G401.6 (cell line): ENCODE results near the gene RMRP.
A peak's percentile ranks its signal among the peaks of the same experiment; 100 is the strongest.
"Not testable (repeated sequence)": the region's sequence is repeated elsewhere in the genome, so short reads cannot be mapped to it uniquely, and the experiment has no call there.

Source experiments
- FAIRE-seq: peaks from 2 replicates; lab custom pipeline; 2012; peaks lifted over from hg19 to GRCh38; lab: Jason Lieb, UNC

The RMRP gene

DNA sequence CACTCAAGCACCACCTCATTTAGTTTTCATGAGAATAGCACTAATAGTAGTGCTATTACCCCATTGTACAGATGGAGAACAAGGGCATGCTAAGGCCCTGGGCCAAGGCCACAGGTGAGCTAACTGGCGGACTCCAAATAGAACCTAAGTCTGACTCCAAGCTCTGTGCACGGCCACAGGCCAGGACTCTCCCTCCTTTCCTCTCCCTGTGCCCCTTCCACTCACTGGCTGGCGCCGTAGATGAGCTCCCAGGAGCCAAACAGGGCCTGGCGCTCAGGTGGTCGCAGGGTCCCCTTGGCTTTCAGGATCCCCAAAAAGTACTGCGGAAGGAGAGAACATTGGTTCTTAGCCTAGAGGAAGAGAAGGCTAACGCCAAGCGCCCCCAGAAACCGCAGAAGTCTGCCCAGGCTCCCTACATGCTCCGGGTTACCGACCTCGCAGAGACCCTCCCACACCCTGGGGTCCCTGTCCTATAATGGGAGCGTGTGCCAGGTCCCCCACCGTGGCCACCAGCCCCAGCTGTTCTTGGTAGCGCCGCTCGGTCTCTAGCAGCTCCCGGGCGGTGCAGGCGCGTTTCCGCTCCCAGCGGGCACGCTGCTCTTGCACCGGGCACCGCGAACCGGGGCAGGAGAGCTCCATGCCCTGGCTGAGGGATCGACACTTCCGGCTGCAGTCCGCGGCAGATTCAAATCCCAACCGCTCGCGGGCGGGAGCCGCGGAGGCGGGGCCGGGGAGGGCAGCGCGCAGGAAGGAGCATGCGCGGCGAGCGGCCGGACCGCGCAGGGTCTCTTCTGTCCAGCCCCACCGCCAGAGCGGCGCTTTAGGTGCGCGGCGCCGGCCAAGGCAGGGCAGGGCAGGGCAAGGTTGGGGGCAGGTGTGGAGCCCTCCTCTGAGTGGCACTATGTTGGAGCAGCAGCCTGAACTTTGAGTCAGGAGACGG is 7.0 kb upstream of the RMRP start, which contains the start of gene ARHGEF39:
ARHGEF39 (minus strand) TSS at position 665 of the 940 bp plus-strand sequence; CDS start at position 639, 26 bp downstream.
- no peak for FAIRE-seq

DNA sequence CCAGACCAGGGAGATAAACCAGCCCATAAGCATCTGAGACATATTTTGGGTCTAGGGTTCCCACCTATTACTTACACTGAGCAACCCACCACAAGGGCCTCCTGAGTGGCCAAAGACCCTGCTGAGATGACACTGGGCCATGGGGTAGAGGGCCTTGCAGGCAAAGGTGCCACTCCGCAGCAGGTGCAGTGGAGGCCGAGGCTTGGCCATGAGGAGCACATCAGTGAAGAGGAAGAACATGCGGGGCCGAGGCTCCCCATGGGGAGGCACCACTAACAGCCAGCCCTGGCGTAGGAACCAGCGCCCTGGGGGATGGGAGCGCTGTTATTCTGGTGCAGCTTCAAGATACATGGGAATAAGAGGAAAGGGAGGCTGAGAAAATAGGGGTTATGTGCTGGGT is 4.6 kb upstream of the RMRP start:
- FAIRE-seq: no peak

DNA sequence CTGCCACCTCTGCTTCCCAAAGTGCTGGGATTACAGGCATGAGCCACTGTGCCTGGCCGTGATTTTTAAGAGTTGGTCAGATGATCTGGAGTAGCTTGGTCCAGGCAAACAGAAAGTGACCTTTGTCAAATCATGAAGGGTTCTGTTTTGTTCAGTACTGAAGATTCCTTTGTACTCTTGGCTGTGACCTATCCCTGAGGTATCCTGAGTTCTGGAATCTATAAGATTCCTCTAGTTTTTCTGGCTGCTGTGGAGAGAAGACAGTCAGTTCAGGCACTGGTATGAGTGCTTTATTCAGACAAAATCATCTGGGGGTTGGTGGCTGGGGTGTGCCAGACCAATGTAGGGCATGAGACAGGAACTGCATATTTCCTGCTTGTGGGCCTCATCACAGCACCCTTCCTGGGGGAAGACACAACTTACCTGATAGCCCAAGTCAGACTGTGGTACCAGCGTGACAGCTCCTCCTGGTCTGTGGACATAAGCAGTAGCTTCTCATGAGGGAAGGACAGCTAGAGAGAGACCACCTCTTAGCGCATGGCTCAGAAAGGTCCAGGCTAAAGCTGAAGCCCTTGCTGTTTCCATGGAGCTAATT is 4.0 kb upstream of the RMRP start:
- FAIRE-seq: no peak

DNA sequence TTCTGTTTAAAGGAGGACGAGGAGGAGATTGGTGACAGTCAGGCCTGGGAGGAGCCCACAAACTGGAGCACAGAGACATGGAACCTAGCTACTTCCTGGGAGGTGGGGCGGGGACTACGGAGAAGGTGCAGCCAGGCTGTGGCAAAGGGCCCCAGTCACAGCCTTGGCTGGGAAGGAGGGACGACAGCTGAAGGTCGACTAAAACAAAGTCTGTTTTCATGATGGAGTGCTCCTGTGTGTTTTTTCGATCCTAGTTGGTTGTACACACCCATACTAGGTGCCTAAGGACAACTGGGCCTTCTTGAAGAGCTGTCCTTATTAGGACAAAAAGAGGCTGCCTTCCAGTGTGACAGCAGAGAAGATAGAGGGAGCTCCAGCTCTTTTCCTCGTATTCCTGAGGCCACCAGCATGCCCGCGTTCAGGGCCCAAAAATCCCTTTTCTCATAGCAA is 3.2 kb upstream of the RMRP start:
- peak; percentile 53 for FAIRE-seq

DNA sequence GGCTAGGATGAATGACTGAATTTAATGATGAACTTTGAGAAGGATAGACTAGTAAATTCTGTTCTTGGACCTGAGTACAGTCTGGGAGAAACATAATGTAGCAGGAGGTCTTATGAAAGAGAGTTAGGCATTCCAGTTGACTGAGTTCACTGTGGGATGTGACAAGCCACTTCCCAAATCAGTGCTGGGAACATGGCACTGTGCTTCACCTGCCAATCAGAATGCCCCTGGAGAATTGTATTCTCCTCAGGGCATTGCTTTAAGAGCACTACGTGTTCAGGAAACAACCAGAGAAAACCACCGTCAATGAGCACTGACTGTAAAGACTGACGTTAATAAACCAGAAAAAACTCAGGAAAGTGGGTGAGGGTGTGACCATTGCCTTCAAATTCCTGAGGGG is 1.5 kb upstream of the RMRP start:
- no peak for FAIRE-seq

DNA sequence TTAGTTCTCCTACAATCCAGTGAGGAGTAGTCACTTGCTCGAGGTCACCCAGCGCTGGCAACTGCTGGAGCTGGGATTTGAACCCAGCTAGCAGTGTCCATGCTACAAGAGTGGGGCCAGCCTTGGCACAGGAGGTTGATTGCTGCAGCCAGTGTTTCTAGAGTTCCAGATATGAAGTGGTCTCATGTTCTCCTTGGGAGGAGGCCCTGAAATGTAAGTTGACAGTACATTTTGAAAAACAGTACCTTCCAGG is 1.1 kb upstream of the RMRP start:
- FAIRE-seq: no peak

DNA sequence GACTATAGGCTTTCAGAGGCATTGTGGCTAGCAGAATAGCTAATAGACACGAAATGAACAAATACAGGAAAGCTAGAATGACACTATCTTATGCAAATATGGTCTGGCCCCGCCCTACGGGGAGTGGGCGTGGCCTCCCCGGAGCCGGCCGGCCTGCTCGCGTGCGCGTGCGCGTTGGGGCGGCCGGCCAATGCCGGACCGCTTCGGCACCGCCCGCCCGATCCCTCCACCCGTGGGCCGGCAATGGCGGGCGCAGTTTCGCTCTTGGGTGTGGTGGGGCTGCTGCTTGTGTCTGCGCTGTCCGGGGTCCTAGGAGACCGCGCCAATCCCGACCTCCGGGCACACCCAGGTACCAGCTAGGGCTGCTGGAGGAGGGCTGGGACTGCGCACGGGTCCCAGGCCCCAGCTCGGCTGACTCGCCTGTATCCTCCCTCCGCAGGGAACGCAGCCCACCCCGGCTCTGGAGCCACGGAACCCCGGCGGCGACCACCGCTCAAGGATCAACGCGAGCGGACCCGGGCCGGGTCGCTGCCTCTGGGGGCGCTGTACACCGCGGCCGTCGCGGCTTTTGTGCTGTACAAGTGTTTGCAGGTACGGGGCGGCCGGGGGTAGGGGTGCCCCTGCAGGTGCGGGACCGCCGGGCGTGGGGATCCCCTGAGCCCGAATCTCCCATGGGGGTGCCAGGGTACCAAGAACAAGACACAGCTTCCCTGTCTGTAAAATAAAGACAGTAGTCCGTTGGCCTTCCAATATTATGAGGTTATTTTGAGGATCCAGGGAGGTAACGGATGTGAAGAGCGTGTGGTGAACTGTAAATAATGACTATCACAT is 533 bp upstream of the RMRP start, which contains the start of gene CCDC107:
CCDC107 (plus strand) TSS at position 156 of the 831 bp plus-strand sequence; CDS start at position 244, 88 bp downstream.
- no peak for FAIRE-seq

DNA sequence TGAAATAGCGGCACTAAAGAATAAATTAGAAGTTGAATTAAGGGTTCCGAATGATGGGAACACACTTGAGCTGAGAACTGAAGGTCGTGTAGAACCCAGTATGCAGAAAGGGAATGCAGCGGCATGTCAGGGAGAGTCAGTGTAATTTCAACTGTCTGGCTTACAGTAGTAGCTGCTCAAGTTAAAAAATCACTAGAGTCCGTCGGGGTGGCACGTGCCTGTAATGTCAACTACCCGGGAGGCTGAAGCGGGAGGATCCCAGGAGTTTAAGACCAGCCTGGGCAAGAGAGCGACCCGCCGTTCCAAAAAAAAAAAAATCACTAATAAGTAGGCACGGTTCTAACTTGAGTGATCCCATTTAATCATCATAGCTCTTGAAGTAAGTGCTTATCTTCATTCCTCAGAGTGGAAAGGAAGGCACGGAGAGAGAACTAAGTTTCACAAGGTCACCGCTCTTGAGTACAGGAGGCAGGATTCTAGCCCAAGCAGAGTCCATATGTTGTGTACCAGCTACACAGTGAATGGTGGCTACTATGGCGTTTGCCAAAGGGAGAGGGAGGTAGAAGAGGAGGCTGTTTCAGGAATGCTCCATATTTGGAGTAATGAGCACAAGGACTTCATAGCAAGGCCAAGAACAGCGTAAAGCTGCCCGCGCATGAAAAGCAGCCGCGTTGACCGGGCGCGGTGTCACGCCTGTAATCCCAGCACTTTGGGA is 831 bp downstream of the RMRP start:
- no peak for FAIRE-seq

DNA sequence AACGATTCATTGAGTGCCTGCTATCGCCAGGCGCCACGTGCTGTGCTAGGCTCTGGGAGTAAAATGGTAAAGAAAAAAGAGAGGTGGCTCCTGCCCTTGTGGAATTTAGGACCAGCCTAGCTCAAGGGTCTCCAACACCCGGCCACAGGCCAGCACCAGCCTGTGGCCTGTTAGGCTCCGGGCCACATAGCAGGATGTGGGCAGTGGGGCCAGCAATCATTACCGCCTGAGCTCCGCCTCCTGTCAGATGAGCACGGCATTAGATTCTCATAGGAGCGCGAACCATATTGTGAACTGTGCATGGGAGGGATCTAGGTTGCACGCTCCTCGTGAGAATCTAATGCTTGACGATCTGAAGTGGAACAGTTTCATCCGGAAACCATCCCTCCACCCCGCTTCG is 1.5 kb downstream of the RMRP start:
- no peak for FAIRE-seq

DNA sequence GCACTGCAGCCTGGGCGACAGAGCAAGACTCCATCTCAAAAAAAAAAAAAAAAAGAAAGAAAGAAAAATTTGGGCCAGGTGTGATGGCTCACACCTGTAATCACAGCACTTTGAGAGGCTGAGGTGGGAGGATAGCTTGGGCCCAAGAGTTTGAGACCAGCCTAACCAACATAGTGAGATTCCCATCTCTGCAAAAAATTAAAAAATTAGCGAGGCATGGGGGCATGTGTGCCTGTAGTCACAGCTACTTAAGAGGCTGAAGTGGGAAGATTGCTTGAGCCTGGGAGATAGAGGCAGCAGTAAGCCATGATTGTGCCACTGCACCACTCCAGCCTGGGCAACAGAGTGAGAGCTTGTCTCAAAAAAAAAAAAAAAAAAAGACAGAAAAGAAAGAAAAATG is 4.2 kb downstream of the RMRP start:
- FAIRE-seq: no peak

DNA sequence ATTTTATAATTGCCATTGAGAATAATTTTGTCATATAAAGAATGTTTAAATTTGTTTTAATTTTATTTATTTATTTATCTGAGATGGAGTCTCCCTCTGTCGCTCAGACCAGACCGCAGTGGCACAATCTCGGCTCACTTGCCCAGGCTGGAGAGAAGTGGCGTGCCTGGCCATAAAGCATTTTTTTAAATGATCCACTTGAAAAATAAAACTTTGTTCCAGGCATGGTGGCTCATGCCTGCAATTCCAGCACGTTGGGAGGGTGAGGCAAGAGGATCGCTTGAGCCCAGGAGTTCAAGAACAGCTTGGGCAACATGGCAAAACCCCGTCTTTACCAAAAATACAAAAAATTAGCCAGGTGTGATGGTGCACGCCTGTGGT is 5.0 kb downstream of the RMRP start:
- FAIRE-seq: no peak

DNA sequence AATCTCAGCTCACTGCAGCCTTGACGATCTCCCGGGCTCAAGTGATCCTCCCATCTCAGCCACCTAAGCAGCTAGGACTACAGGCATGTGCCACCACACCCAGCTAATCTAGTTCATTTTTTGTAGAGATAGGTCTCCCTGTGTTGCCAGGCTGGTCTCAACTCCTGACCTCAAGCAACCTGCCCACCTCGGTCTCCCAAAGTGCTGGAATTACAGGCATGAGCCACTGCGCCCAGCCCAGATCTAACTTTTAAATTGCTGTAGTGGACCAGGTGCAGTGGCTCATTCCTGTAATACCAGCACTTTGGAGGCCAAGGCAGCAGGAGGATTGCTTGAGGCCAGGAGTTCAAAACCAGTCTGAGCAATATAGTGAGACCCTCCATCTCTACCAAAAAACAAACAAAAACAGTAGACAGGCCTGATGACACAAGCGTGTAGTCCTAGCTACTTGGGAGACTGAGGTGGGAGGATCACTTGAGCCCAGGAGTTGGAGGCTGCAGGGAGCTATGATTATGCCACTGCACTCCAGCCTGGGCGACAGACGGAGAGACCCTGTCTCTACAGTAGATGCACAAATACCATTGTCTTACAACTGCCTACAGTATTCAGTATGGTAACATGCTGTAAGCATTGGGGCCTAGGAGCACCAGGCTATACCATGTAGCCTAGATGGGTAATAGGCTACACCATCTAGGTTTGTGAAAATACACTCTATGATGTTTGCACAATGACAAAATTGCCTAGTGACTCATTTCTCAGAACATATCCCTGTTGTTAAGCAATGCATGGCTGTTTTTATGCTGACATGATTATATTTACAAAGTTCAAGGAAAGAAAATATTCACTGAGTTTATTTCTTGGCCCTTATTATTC is 5.6 kb downstream of the RMRP start:
- FAIRE-seq: no peak

DNA sequence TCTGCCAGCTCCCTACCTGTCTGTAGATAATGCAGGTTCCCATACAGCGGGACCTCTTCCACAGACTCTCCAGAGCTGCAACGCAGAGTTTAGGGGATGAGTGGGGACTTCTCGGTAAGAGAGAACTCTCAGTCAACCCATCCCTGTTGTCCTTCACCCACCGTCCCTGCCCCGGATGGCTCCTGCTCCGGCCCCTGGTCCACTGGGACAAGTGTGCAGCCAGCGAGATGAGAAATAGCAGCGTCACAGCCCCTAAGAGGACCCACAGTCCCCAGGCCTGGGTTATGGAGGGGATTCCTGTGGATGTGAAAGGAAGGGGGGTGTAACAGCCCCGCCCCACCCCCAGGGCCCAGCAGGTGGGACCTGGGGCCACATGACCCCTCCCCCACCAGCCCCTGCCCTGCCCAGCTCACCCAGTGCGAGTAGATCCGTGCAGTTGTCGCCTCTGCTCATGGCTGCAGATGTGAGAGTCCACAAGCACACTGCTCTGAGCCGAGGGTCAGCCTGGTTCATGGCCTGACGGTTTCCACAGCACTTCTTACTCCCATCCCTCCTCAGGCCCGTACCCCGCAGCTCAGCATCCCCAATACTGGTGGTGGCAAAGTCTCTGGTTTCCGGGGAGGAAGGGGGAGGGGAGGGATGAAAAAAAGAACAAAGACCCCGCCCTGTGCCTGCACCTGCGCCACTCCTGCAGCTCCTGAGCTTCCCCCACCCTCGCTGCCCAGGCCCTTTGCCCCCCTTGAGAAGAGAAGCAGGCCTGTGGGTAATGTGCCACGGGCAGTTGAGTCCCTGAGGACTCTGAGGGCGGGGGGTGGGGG is 7.3 kb downstream of the RMRP start, which contains the start of gene SIT1:
SIT1 (minus strand) TSS at position 591 of the 818 bp plus-strand sequence; CDS start at position 513, 78 bp downstream.
- FAIRE-seq: no peak

DNA sequence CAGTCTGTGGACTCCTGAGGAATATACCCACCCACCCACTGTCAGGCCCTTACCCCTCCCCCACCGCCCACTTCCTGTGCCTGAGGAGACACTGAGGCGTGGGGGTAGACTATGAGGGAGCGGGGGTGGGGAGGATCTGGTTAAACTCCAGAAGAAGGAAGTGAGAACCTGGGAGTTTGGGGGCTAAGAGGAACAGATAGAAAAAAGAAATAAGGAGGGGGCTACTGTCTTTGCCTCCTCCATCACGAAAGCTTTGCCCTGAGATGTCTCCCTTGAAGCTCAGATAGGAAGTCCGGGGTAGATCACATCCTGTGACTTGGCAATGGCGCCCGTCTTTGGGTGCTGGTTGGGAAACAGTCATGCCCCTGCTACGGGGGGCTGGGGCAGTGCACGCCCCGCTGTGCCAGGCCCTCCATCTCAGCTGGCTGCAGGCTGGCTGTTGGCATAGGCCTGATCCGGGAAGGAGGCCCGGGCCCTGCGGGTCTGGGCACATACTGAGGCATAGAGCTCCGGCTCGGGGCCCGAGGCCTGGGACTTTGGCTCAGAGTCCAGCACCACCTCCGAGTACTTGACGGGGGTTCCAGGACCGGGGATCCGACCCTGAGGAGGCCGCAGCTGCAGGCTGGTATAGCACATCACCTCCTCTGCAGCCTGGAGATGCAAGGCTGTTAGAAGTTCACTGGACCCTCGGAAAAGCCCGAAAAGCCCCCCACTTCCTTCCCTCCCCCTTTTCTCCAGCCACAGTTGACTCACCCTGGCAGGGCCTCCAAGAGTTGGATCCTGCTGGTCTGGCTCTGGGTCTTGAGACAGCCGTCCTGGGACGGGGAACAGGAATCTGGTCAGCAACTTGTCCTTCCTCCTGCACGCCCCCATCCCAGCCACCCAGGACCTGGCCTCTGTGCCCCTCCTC is 8.1 kb downstream of the RMRP start:
- no peak for FAIRE-seq

DNA sequence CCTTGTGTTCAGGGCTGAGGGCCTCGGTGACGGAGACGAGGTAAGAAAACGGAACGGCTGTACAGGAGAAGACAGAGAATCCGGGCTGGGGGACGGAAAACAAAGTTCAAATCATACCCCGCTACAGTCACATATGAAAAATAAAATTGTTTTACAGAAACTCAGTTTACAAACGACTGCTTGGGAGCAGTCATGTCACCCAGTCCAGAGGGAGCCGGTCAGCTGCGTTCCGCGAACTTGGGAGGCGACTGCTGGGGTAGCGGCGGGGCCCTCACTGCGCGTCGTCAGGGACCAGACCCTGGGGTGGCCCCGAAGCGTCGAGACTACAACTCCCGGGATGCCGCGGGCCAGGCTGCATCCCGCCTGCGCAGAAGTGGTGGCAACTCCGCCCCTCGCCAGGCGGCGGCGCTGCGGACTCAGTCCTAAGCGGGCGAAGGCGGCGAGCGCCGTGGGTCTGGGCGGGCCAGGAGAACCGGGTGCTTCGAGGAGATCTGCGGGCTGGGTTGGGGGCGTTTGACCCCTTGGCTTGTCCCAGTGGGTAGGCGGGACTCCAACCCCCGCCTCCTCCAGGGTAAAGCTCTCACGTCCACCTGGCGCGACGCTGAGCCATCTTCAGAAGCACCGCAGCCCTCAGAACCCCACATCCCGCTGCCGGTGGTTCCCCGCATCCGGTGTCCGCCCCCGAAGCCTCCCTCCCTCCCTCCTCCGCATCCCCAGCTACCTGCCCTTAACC is 11.1 kb downstream of the RMRP start:
- peak; percentile 73 for FAIRE-seq

DNA sequence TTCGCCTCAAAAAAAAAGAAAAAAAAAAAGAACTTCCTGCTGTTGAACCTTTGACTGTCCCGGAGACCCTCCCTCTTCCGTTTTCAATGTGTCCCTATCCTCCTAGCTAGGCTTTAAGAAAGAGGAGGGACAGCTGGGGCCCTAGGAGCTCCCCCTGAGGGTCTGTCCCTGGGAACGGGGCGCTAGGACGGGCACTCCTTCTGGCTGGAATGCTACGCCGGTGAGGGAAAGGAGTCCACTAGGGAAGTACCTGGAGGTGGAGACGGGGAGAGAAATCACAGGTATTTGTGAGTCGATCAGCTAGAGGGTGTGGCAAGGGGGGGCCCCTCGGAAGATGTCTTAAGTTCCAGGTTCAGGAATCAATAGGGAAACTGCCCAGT is 11.7 kb downstream of the RMRP start:
- no peak for FAIRE-seq

DNA sequence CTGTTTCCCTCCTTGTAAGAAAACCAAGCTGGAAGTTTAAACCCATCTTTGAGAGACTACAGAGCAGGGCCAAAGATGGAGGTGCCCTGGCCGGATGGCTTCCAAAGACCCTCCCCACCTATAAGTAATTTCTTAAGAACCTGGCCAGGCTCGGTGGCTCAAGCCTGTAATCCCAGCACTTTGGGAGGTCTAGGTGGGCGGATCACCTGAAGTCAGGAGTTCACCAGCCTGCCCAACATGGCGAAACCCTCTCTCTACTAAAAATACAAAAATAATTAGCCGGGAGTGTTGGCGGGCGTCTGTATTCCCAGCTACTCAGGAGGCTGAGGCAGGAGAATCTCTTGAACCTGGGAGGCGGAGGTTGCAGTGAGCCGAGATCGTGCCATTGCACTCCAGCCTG is 12.1 kb downstream of the RMRP start:
- not testable (repeated sequence) for FAIRE-seq

DNA sequence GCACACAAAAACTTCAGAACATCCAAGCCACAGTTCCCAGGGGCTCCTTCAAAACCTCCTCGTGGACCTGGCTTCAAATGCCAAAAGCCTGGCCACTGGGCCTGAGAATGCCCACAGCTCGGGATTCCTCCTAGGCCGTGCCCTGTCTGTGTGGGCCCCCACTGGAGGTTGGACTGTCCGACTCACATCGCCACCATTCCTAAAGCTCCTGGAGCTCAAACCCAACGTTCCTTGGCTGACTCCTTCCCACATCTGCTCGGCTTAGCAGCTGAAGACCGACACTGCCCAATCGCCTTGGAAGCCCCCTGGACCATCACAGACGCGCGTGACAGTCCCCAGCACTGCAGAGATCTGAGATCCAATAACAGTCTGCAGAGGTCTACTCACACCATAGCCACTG is 14.8 kb downstream of the RMRP start:
- FAIRE-seq: no peak
